Loucy (cell line): ENCODE measurements around the gene OSBPL1A.
"Not testable (repeated sequence)": the region's sequence is repeated elsewhere in the genome, so short reads cannot be mapped to it uniquely, and the experiment has no call there.

Experiments
- H2AFZ ChIP-seq: fragments of 200-600 bp; sonication (generic); 2 replicates; pipeline ENCODE4 v1.6.0; 2016; ENCODE audit warnings: antibody characterized with exemption, mild to moderate bottlenecking, low read length, moderate library complexity
- H3F3A ChIP-seq: fragments of 200-600 bp; 2 replicates; pipeline ENCODE4 v1.6.0; 2016; ENCODE audit warnings: antibody characterized with exemption, low read depth, mild to moderate bottlenecking
- H3K27me3 ChIP-seq: fragments of 200-600 bp; sonication (generic); 2 replicates; pipeline ENCODE4 v1.6.1; 2014; ENCODE audit warnings: low read length, mild to moderate bottlenecking; ENCODE audit not compliant: insufficient read depth, poor library complexity, severe bottlenecking
- H3K36me3 ChIP-seq: fragments of 200-600 bp; sonication (generic); 2 replicates; pipeline ENCODE4 v1.6.1; 2016; ENCODE audit warnings: low read length; ENCODE audit not compliant: insufficient read depth
- H3K4me1 ChIP-seq: fragments of 200-600 bp; sonication (generic); 2 replicates; pipeline ENCODE4 v1.5.1; 2014; ENCODE audit warnings: low read length, mild to moderate bottlenecking; ENCODE audit not compliant: insufficient read depth, poor library complexity, severe bottlenecking
- H3K4me2 ChIP-seq: fragments of 200-600 bp; sonication (generic); 2 replicates; pipeline ENCODE4 v1.6.0; 2014; ENCODE audit warnings: antibody characterized with exemption, low read length, low read depth, mild to moderate bottlenecking; ENCODE audit not compliant: poor library complexity, severe bottlenecking
- H3K4me3 ChIP-seq: fragments of 200-600 bp; sonication (generic); 2 replicates; pipeline ENCODE4 v1.5.1; 2014; ENCODE audit warnings: low read length, mild to moderate bottlenecking, mixed read lengths; ENCODE audit not compliant: poor library complexity, severe bottlenecking
- H3K79me2 ChIP-seq: fragments of 200-600 bp; sonication (generic); 2 replicates; pipeline ENCODE4 v1.6.1; 2014; ENCODE audit warnings: low read length; ENCODE audit not compliant: insufficient read depth
- H3K9ac ChIP-seq: fragments of 200-600 bp; sonication (generic); 2 replicates; pipeline ENCODE4 v1.6.0; 2014; ENCODE audit warnings: mild to moderate bottlenecking, low read depth, low read length, moderate library complexity; ENCODE audit not compliant: poor library complexity, severe bottlenecking
- H3K9me2 ChIP-seq: fragments of 200-600 bp; sonication (generic); replicated peaks from 2 replicates; pipeline ENCODE4 v1.6.1; 2016; ENCODE audit warnings: low read depth, low read length, mixed read lengths
- H3K9me3 ChIP-seq: fragments of 200-600 bp; sonication (generic); 2 replicates; pipeline ENCODE4 v1.6.1; 2014; ENCODE audit warnings: mild to moderate bottlenecking, antibody characterized with exemption, low read length, low read depth; ENCODE audit not compliant: insufficient read depth
- H4K20me1 ChIP-seq: fragments of 200-600 bp; sonication (generic); 2 replicates; pipeline ENCODE4 v1.6.0; 2014; ENCODE audit warnings: antibody characterized with exemption, low read length, mild to moderate bottlenecking; ENCODE audit not compliant: insufficient read depth, poor library complexity, severe bottlenecking
- EZH2phosphoT487 ChIP-seq: fragments of 200-600 bp; IDR thresholded peaks from 2 replicates; pipeline ENCODE4 v1.6.1; 2018; ENCODE audit warnings: antibody characterized with exemption, mild to moderate bottlenecking, moderate library complexity, borderline replicate concordance
- TF ChIP-seq, protein P1 (sequence below): fragments of 200-600 bp; sonication (generic); conservative IDR thresholded peaks from 2 replicates; pipeline ENCODE4 v1.5.1; 2014; ENCODE audit warnings: mild to moderate bottlenecking, antibody characterized with exemption, low read length

The OSBPL1A gene

DNA sequence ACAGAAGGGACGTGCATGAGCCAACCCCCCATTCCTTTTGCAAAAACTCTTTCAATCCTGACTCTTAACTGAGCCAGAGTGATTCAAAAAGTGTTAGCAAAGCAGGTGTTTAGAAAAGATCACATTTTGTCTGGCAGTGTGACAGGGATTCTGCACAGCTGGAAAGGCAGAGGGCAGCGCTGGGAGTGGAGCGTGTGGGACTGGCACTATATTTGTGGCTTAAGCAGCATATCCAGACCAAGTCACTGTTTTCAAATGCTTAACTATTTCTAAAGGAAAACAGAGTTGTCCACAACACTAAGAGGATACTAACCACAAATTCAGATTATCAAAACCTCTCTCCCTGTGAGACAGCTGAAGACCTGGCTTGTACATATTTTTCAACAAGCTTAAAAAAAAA, 239.8 kb downstream of the OSBPL1A start:
- no peaks in the 10 kb centered on the region for H3K9me2 ChIP-seq
- TF ChIP-seq EZH2phosphoT487 = no peak
- TF ChIP-seq, protein P1, sequence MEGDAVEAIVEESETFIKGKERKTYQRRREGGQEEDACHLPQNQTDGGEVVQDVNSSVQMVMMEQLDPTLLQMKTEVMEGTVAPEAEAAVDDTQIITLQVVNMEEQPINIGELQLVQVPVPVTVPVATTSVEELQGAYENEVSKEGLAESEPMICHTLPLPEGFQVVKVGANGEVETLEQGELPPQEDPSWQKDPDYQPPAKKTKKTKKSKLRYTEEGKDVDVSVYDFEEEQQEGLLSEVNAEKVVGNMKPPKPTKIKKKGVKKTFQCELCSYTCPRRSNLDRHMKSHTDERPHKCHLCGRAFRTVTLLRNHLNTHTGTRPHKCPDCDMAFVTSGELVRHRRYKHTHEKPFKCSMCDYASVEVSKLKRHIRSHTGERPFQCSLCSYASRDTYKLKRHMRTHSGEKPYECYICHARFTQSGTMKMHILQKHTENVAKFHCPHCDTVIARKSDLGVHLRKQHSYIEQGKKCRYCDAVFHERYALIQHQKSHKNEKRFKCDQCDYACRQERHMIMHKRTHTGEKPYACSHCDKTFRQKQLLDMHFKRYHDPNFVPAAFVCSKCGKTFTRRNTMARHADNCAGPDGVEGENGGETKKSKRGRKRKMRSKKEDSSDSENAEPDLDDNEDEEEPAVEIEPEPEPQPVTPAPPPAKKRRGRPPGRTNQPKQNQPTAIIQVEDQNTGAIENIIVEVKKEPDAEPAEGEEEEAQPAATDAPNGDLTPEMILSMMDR = no peak
- no peaks in the 10 kb centered on the region for H3K36me3 ChIP-seq
- no peaks in the 10 kb centered on the region for H3K9me3 ChIP-seq
- no peaks in the 10 kb centered on the region for H3K79me2 ChIP-seq
- H3K4me3 ChIP-seq = no peak overlapping the region
- no peaks in the 10 kb centered on the region for H4K20me1 ChIP-seq
- no peak overlapping the region for H2AFZ ChIP-seq
- H3K4me2 ChIP-seq = no peak overlapping the region
- H3K4me1 ChIP-seq = peaks cover 15% of the 10 kb centered on the region
- H3F3A ChIP-seq = no peaks in the 10 kb centered on the region
- no peak overlapping the region for H3K9ac ChIP-seq
- no peaks in the 10 kb centered on the region for H3K27me3 ChIP-seq

DNA sequence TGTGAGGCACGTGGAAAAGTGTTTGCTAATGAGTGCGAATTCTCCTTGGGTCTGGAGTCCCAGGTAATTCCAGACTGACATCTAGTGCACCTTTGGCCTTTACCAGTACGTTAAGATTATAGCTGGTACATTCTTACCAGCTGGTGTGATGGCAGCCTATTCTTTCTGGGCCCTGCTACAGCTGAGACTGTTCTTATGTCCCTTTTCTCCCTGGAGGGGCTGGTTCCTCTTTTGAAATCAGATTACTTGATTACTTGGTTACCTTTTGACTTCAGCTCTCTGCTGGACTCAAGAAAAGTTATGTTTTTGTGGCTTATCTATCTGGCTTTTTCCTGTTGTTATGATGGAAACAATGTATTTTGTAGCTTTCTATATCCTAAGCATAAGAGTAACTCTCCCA, 244.2 kb downstream of the OSBPL1A start:
- Histone ChIP-seq H3K36me3 (no peaks in the 10 kb centered on the region), H2AFZ (no peak overlapping the region), H3K79me2 (no peaks in the 10 kb centered on the region), H4K20me1 (no peaks in the 10 kb centered on the region), H3K4me2 (no peak overlapping the region), H3K4me3 (no peak overlapping the region), H3K9me2 (no peaks in the 10 kb centered on the region), H3K9ac (no peak overlapping the region), H3F3A (no peaks in the 10 kb centered on the region), H3K27me3 (no peaks in the 10 kb centered on the region), H3K9me3 (no peaks in the 10 kb centered on the region), H3K4me1 (no peaks in the 10 kb centered on the region)
- TF ChIP-seq, protein P1 = no peak
- TF ChIP-seq EZH2phosphoT487 = no peak

DNA sequence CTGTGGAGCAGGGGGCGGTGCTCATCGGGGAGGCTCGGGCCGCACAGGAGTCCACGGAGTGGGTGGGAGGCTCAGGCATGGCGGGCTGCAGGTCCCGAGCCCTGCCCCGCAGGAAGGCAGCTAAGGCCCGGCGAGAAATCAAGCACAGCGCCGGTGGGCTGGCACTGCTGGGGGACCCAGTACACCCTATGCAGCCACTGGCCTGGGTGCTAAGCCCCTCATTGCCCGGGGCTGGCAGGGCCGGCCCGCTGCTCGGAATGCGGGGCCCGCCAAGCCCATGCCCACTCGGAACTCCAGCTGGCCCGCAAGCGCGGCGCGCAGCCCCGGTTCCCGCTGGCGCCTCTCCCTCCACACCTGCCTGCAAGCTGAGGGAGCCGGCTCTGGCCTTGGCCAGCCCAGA, 248.0 kb downstream of the OSBPL1A start:
- H2AFZ ChIP-seq, H3K9me2 ChIP-seq, H3K4me3 ChIP-seq, H4K20me1 ChIP-seq, H3K79me2 ChIP-seq, H3K9ac ChIP-seq, H3F3A ChIP-seq, H3K36me3 ChIP-seq, H3K9me3 ChIP-seq, H3K4me2 ChIP-seq, H3K4me1 ChIP-seq, H3K27me3 ChIP-seq: not testable (repeated sequence)

DNA sequence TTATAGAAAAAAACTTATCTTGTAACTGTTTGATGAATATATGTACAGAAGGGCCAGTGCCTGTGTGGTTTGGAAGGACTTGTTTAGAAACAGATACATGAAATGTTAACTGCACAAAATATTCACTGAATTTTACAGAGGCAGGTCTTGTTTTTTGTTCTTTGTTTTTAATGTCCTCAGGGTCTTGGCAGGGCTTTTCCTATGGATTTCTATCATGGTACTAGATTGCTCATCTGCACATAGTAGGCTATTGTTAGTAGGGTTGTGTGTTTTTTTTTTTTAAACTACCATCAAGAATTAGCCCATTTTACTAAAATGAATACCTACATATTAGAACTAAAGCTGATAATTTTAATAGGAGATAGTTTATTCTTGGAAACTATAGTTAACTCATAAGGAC, 255.2 kb downstream of the OSBPL1A start:
- TF ChIP-seq, protein P1 = no peak
- no peak for TF ChIP-seq EZH2phosphoT487
- H3K4me3 ChIP-seq = no peak overlapping the region
- H3K4me1 ChIP-seq = no peaks in the 10 kb centered on the region
- H3K9ac ChIP-seq = no peak overlapping the region
- no peaks in the 10 kb centered on the region for H3K27me3 ChIP-seq
- no peaks in the 10 kb centered on the region for H4K20me1 ChIP-seq
- no peaks in the 10 kb centered on the region for H3K9me3 ChIP-seq
- H3K36me3 ChIP-seq = no peaks in the 10 kb centered on the region
- H3K9me2 ChIP-seq = no peaks in the 10 kb centered on the region
- no peak overlapping the region for H2AFZ ChIP-seq
- H3K4me2 ChIP-seq = no peak overlapping the region
- no peaks in the 10 kb centered on the region for H3K79me2 ChIP-seq
- H3F3A ChIP-seq = no peaks in the 10 kb centered on the region
